H1 (cell line): ENCODE results near the gene PFN2. TPM values are rescaled to one million over a fixed set of nuclear protein-coding genes. Genes with fewer than 3 reads are reported as not detected.

ENCODE experiments used
- CHD1 ChIP-seq: IDR thresholded peaks from 2 replicates; pipeline ENCODE4 v1.6.1; 2012; ENCODE audit warnings: low read depth, low read length, improper control_type of control experiment
- CHD7 ChIP-seq: fragments of 300-600 bp; sonication (generic); IDR thresholded peaks from 2 replicates; pipeline ENCODE4 v1.7.1; 2012; ENCODE audit warnings: low read length, moderate library complexity, mild to moderate bottlenecking, inconsistent platforms; ENCODE audit not compliant: insufficient replicate concordance
- CTCF ChIP-seq, 3 experiments: IDR thresholded peaks; 1 replicate in 2 of 3; 2 replicates in 1 of 3; pipeline versions ENCODE4 v1.5.1 to v1.6.1; 2011; ENCODE audit warnings: low read length in 3 of 3, mild to moderate bottlenecking in 3 of 3, inconsistent platforms in 2 of 3, low read depth in 1 of 3, moderate library complexity in 1 of 3; ENCODE audit not compliant: insufficient read depth in 1 of 3; ENCODE audit errors: control extremely low read depth in 1 of 3
- RAD21 ChIP-seq, 2 experiments: IDR thresholded peaks in 1 of 2; conservative IDR thresholded peaks in 1 of 2; 2 replicates each; pipeline ENCODE4 v1.6.1; 2011; ENCODE audit warnings: low read depth in 2 of 2, low read length in 2 of 2, improper control_type of control experiment in 1 of 2, inconsistent platforms in 1 of 2, mild to moderate bottlenecking in 1 of 2, moderate library complexity in 1 of 2
- SAP30 ChIP-seq: fragments of 300-600 bp; sonication (generic); IDR thresholded peaks from 2 replicates; pipeline ENCODE4 v1.7.1; 2012; ENCODE audit warnings: low read length, moderate library complexity, mild to moderate bottlenecking, inconsistent platforms; ENCODE audit not compliant: insufficient read depth, insufficient replicate concordance
- SUZ12 ChIP-seq: fragments of 200-600 bp; sonication (generic); IDR thresholded peaks from 2 replicates; pipeline ENCODE4 v1.6.1; 2012; ENCODE audit warnings: mild to moderate bottlenecking, inconsistent platforms, low read length, moderate library complexity, mixed read lengths
- TEAD4 ChIP-seq: IDR thresholded peaks from 2 replicates; pipeline ENCODE4 v1.6.1; 2012; ENCODE audit warnings: low read depth, low read length, inconsistent platforms, mixed read lengths
- YY1 ChIP-seq: IDR thresholded peaks from 2 replicates; pipeline ENCODE4 v1.6.1; 2011; ENCODE audit warnings: low read depth, mild to moderate bottlenecking, low read length
- polyA plus RNA-seq, 7 experiments: library from polyadenylated mRNA; depleted of rRNA in 3 of 7; stranded (reverse) in 5 of 7; unstranded in 2 of 7; fragments of >200 nt in 5 of 7; fragments of 200-250 nt in 2 of 7; gene quantifications; 1 replicate in 5 of 7; 2 replicates in 1 of 7; 4 replicates in 1 of 7; pipeline versions ENCODE4 v1.2.1 to v1.2.3, GENCODE V29; 2011 to 2013; ENCODE audit warnings: missing spikeins in 2 of 7, mixed read lengths in 2 of 7
- total RNA-seq: library from RNA; stranded (reverse); fragmentation: NEBNext Ultra II Directional; extraction: Animal tissue kit (Norgen Biotek cat#: 25700); gene quantifications from 2 replicates; pipeline ENCODE4 v1.2.1, GENCODE V29; 2021

PFN2 gene
- total and polyA plus RNA-seq, 2 of the 8 experiments (the other 6 are each of a cell fraction or from before 2014, with no cell fraction given) = 175 to 311 TPM

- TF ChIP-seq CHD7 (no peak), TEAD4 (peak; percentile 41; the same call in 1 of the 2 replicates), SUZ12 (no peak), SAP30 (no peak), YY1 (peak; percentile 44; the same call in 1 of the 2 replicates), RAD21 (IDR thresholded peaks at IDR 0.05 in 1 of 2, conservative IDR thresholded peaks at IDR 0.05 in 1 of 2; ENCODE audit: low read depth in 2 of 2, low read length in 2 of 2) (peak; percentile 55 to 57), CHD1 (no peak), CTCF (IDR thresholded peaks at IDR 0.05; ENCODE audit: control extremely low read depth in 1 of 3, insufficient read depth in 1 of 3, low read depth in 1 of 3, low read length in 3 of 3) (peak; percentile 3 to 73 (median 57))
These were observed 5.2 kb upstream of the PFN2 start (continued) for GRCh38 chr3:149975919-149976318.
